Lower leg skin (tissue), 4 donors: ENCODE results near the gene GCHFR. TPM values are rescaled to one million over a fixed set of nuclear protein-coding genes. Genes with fewer than 3 reads are reported as not detected.

Experiments used
- DNase-seq, 2 donors: peaks; one replicate each; pipeline ENCODE4 v3.0.0-alpha.2; 2019; ENCODE audit warnings: low spot score in 2 of 2
- H3K4me3 ChIP-seq: fragments of 200-600 bp; sonication (generic); 2 replicates; pipeline ENCODE4 v1.5.1; 2017; ENCODE audit warnings: mild to moderate bottlenecking, low read depth; ENCODE audit not compliant: poor library complexity, severe bottlenecking
- CTCF ChIP-seq, 3 donors: fragments of 450-650 bp; IDR thresholded peaks; one replicate each; pipeline ENCODE4 v1.5.1; 2016; ENCODE audit warnings: antibody characterized with exemption in 3 of 3, mild to moderate bottlenecking in 3 of 3, moderate library complexity in 2 of 3
- POLR2A ChIP-seq, 2 donors: fragments of 450-650 bp; IDR thresholded peaks; one replicate each; pipeline ENCODE4 v1.6.1; 2016 to 2017; ENCODE audit warnings: antibody characterized with exemption in 2 of 2, mild to moderate bottlenecking in 1 of 2, moderate library complexity in 1 of 2
- WGBS, 2 donors: methylation state at CpG; one replicate each; pipeline ENCODE4 v1.1.5; 2018; 5-methylcytosine and 5-hydroxymethylcytosine counted together
- intact Hi-C: fragments of 100-400 bp; cut with DNase I; formaldehyde crosslinking; loops from one replicate; pipeline ENCODE4 v1.15.0; 2023; ENCODE audit warnings: low total_unique reads
- total RNA-seq, 4 donors: library from RNA; depleted of rRNA; stranded (reverse); fragments of >200 nt; gene quantifications; one replicate each; pipeline ENCODE4 v1.1.0, GENCODE V29; 2016

GCHFR gene
- total RNA-seq, 4 donors from 2014 or later = 59.8 to 97.7 (median 88.6) TPM

GRCh38 chr15:40773902-40774301 lies 10.0 kb downstream of the GCHFR start:
- 94 to 98% methylated on average over 6 of the region's 6 CpGs for WGBS, 2 donors
- no peak overlapping the region for H3K4me3 ChIP-seq
- no peak for TF ChIP-seq CTCF (IDR thresholded peaks at IDR 0.05)
- TF ChIP-seq POLR2A (IDR thresholded peaks at IDR 0.05) = no peak
- no peak for DNase-seq
- intact Hi-C loops = no loop called here

- TF ChIP-seq POLR2A (IDR thresholded peaks at IDR 0.05) (no peak), CTCF (IDR thresholded peaks at IDR 0.05) (no peak)
- H3K4me3 ChIP-seq = no peak overlapping the region
- no peak for DNase-seq
- 93 to 94% methylated on average over 10 of the region's 10 CpGs for WGBS, 2 donors
- intact Hi-C loops = no loop called here
Observed at GRCh38 chr15:40775007-40775406, 11.1 kb downstream of the GCHFR start.

GRCh38 chr15:40775740-40776536 lies 12.1 kb downstream of the GCHFR start:
- WGBS, 2 donors = 84 to 87% methylated on average over 14 of the region's 14 CpGs
- no peak for DNase-seq
- intact Hi-C loops = no loop called here
- H3K4me3 ChIP-seq = no peak overlapping the region
- no peak for TF ChIP-seq CTCF (IDR thresholded peaks at IDR 0.05)
- no peak for TF ChIP-seq POLR2A (IDR thresholded peaks at IDR 0.05)

- intact Hi-C loops = no loop called here
- H3K4me3 ChIP-seq = no peak overlapping the region
- DNase-seq = peak in 1 of 2 donors; percentile 74
- WGBS, 2 donors = 42 to 54% methylated on average over 11 of the region's 11 CpGs
- no peak for TF ChIP-seq CTCF (IDR thresholded peaks at IDR 0.05)
- TF ChIP-seq POLR2A (IDR thresholded peaks at IDR 0.05) = no peak
Observed at GRCh38 chr15:40776537-40777141, 12.8 kb downstream of the GCHFR start.

GRCh38 chr15:40782609-40783227 lies 18.9 kb downstream of the GCHFR start:
- TF ChIP-seq CTCF (IDR thresholded peaks at IDR 0.05) = peak in 1 of 3 donors; percentile 27
- TF ChIP-seq POLR2A (IDR thresholded peaks at IDR 0.05) = no peak
- intact Hi-C loops = loop anchor here (5.0 kb wide), 1 partner anchor 35 kb away; no protein-coding TSS in a partner anchor
- DNase-seq = peak; percentile 47 to 91
- 66 to 74% methylated on average over 8 of the region's 8 CpGs for WGBS, 2 donors
- H3K4me3 ChIP-seq = no peak overlapping the region
